GM19099 (cell line): ENCODE data around the gene CCDC60.

ENCODE experiments used
- POLR2A ChIP-seq: IDR thresholded peaks from 3 replicates; pipeline ENCODE4 v1.6.1; 2011; ENCODE audit warnings: low read depth; ENCODE audit not compliant: insufficient read length; ENCODE audit errors: extremely low read depth

The CCDC60 gene

GRCh38 chr12:119446459-119446858 is 111.9 kb downstream of the CCDC60 start:
- no peak for TF ChIP-seq POLR2A

GRCh38 chr12:119447126-119447525 is 112.6 kb downstream of the CCDC60 start:
- TF ChIP-seq POLR2A = no peak

DNA sequence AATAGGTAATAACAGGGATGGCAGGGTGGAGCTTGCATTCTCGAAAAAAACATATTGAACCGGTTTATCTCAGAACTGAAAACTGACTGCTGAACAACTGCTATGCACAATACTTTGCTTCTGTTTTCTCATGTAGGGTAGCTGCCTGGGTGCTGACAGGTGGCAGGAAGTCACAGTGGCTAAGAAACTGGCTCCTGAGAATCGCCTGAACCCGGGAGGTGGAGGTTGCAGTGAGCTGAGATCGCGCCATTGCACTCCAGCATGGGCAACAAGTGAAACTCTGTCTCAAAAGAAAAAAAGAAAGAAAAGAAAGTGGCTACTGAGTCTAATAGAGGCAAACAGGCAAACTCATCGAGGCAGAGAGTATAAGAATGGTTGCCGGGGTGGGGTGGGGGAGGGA is 113.1 kb downstream of the CCDC60 start:
- no peak for TF ChIP-seq POLR2A

- no peak for TF ChIP-seq POLR2A
Observed at GRCh38 chr12:119448611-119449131, 114.1 kb downstream of the CCDC60 start.

GRCh38 chr12:119450771-119451170 is 116.2 kb downstream of the CCDC60 start:
- TF ChIP-seq POLR2A = no peak

DNA sequence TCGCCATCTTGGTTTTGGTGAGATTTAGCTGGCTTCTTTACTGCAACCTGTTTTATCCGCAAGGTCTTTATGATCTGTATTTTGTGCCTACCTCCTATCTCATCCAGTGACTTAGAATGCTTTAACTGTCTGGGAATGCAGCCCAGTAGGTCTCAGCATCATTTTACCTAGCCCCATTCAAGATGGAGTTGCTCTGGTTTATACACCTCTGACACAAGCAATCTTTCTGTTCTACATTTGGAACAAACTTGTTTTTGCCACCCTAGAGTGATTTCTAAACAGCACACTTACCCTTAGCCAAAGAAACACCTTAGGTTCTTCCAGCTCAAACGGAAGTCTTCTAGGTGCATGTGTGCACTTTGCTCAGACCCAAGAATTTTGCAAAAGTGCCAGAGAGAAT is 122.3 kb downstream of the CCDC60 start:
- no peak for TF ChIP-seq POLR2A

DNA sequence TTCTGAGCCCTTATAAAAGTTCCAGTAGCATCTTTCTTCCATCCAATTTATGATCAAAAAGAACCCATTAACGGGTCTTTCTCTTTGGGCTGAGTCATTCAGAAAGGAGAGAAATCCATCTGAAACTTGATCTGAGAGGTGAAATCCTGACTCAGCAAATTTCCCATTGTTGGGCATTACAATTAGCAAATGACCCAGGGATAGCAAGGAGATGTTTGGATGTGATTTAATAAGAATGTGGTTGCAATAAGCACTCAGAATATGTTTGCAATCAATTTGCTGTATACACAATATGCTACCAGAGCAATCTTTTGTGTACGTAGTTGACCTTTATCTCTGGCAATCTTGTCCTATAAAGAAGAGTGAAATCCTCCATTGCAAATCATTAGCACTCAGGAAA is 122.7 kb downstream of the CCDC60 start:
- no peak for TF ChIP-seq POLR2A

- no peak for TF ChIP-seq POLR2A
Observed at GRCh38 chr12:119459481-119459880, 125.0 kb downstream of the CCDC60 start.

- TF ChIP-seq POLR2A = no peak
Observed at GRCh38 chr12:119460876-119461275, 126.3 kb downstream of the CCDC60 start.

DNA sequence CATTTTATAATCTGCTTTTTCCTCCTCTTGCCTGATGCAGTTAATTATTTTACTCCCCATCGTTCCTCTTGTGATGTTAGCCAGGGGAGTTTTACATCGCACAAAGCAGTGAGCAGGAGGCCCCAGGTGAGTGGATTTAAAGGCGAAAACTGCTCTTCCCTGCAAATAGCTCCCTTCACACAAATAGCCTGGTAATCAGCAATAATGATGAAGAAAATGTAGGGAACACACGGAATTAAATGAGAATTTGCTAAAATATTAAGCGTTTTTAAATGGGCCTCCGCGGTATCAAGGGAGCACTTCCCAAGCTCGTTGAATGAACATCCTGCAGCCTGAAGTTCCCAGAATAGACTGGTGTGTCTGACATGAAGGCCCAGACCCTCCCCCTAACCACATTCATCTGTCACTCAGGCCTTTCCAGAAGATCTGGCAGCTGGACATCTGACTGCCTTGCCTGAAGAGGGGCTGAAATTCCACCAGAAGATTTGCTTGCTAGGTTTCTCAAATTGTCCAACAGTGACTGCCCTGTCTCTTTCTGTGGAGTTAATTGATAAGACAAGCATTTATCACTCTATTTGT is 127.2 kb downstream of the CCDC60 start:
- no peak for TF ChIP-seq POLR2A

DNA sequence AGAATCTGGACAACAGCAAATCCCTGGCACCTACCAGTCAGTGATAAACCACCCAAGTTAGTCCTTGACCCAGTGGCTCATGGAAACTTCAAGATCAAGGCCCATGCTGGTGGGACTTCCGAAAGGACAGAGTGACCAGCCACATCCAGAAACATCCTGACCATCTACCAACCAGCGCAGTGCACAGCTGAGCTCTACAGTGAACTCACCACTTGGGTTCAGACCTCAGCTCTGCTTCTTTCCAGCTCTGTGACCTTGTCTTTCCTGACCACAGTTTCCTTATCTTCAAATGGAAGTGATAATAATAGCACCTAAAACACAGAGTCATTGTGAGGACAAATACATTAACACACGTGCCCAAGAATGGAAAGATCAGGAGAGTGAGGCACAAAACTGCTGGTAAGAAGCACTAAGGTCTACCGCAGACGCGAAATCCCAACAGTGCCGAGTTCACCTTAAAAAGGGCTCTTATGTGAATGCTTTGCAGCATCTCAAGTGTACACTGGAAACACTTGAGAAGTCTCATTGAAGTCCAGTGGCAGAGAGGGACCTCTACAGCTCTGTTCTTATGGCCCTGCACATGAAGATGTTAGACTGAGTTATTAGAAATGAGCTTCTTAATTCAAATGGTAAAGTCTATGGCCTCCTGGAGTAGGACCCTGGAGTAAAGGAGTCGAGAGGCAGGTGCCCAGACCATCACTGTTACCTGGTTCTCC is 128.8 kb downstream of the CCDC60 start:
- TF ChIP-seq POLR2A = no peak

GRCh38 chr12:119468296-119468695 is 133.8 kb downstream of the CCDC60 start:
- no peak for TF ChIP-seq POLR2A

DNA sequence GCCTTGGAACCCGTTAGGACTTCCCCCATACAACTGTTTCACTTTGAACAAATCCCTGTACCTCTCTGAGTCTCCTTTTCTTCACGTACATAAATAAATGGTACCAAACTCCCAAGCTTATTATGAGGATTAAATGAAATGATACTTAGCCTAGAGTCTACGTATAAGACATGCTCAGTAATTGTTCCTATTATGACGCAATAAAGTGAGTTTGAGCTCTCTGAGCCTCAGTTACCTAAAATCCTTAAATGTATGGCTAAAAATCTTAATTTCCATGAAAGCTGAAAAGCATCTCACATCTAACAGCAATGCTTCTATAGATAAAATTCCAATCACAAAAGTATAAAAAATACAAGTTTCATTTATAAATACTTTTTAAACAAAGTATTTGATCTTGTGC is 141.1 kb downstream of the CCDC60 start:
- no peak for TF ChIP-seq POLR2A

- no peak for TF ChIP-seq POLR2A
Observed at GRCh38 chr12:119476951-119477350, 142.4 kb downstream of the CCDC60 start.

GRCh38 chr12:119479121-119479561 is 144.6 kb downstream of the CCDC60 start:
- TF ChIP-seq POLR2A = no peak

DNA sequence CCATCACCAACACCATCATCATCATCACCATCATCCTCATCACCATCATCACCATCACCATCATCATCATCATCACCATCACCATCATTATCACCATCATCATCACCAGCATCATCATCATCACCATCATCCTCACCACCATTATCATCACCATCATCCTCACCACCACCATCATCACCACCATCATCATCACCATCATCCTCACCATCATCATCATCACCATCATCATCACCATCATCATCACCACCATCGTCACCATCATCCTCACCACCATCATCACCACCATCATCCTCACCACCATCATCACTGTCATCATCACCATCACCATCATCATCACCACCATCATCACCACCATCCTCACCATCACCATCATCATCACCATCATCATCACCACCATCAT is 146.0 kb downstream of the CCDC60 start:
- TF ChIP-seq POLR2A = no peak
